ENCODE data around the gene CRTC1. TPM values are rescaled to one million over a fixed set of nuclear protein-coding genes. Genes with fewer than 3 reads are reported as not detected.

CRTC1 gene
- total RNA-seq, 1 experiment from 2014 or later, result 18.1 TPM

GRCh38 chr19:18737954-18738351, 54.5 kb downstream of the CRTC1 start:
- H3K36me3 ChIP-seq (ENCODE audit: insufficient read depth, low read length, poor library complexity, severe bottlenecking), result no peaks in the 10 kb centered on the region
- no peak overlapping the region for H3K27ac ChIP-seq (ENCODE audit: low read depth, low read length, poor library complexity, severe bottlenecking)
- no TSS peak for BruUV-seq (replicated peaks)
- no peaks in the 10 kb centered on the region for H3K9me3 ChIP-seq (ENCODE audit: low read depth, low read length, poor library complexity, severe bottlenecking)
- H3K27me3 ChIP-seq (replicated peaks; ENCODE audit: insufficient read depth, low read depth, low read length, poor library complexity), result no peaks in the 10 kb centered on the region
- CTCF ChIA-PET, result no interaction called here
- intact Hi-C loops (cut with micrococcal nuclease; ENCODE audit: unreplicated experiment), result no loop called here
- TF ChIP-seq EZH2 (IDR thresholded peaks at IDR 0.05; ENCODE audit: borderline replicate concordance, low read depth, low read length, poor library complexity, severe bottlenecking) (no peak), CTCF (conservative IDR thresholded peaks at IDR 0.05; ENCODE audit: low read depth, low read length) (no peak)
- DNase-seq (ENCODE audit: low spot score), result no peak
- peaks cover 34% of the 10 kb centered on the region for H3K4me1 ChIP-seq (ENCODE audit: insufficient read depth, low read length, poor library complexity, severe bottlenecking)
- POLR2A ChIA-PET (ENCODE audit: low non-redundant PET), result no interaction called here
- no peak overlapping the region for H3K4me3 ChIP-seq (ENCODE audit: low read depth, low read length, poor library complexity, severe bottlenecking)

GRCh38 chr19:18738961-18739690, 55.6 kb downstream of the CRTC1 start:
- H3K27me3 ChIP-seq (replicated peaks; ENCODE audit: insufficient read depth, low read depth, low read length, poor library complexity), result no peaks in the 10 kb centered on the region
- BruUV-seq (replicated peaks), result no TSS peak
- intact Hi-C loops (cut with micrococcal nuclease; ENCODE audit: unreplicated experiment), result no loop called here
- TF ChIP-seq EZH2 (IDR thresholded peaks at IDR 0.05; ENCODE audit: borderline replicate concordance, low read depth, low read length, poor library complexity, severe bottlenecking), result no peak
- no peak for TF ChIP-seq CTCF (conservative IDR thresholded peaks at IDR 0.05; ENCODE audit: low read depth, low read length)
- ChIA-PET CTCF (interaction anchor here (0.6 kb wide), 1 partner anchor 149 kb away, joined by 6 read pairs; no protein-coding TSS in a partner anchor), POLR2A (ENCODE audit: low non-redundant PET) (no interaction called here)
- H3K36me3 ChIP-seq (ENCODE audit: insufficient read depth, low read length, poor library complexity, severe bottlenecking), result no peaks in the 10 kb centered on the region
- H3K9me3 ChIP-seq (ENCODE audit: low read depth, low read length, poor library complexity, severe bottlenecking), result no peaks in the 10 kb centered on the region
- no peak overlapping the region for H3K4me3 ChIP-seq (ENCODE audit: low read depth, low read length, poor library complexity, severe bottlenecking)
- DNase-seq (ENCODE audit: low spot score), result no peak
- no peak overlapping the region for H3K27ac ChIP-seq (ENCODE audit: low read depth, low read length, poor library complexity, severe bottlenecking)
- H3K4me1 ChIP-seq (ENCODE audit: insufficient read depth, low read length, poor library complexity, severe bottlenecking), result peaks cover 22% of the 10 kb centered on the region

GRCh38 chr19:18741124-18742121, 57.9 kb downstream of the CRTC1 start:
- ChIA-PET POLR2A (ENCODE audit: low non-redundant PET) (no interaction called here), CTCF (no interaction called here)
- peaks cover 11% of the 10 kb centered on the region for H3K4me1 ChIP-seq (ENCODE audit: insufficient read depth, low read length, poor library complexity, severe bottlenecking)
- no TSS peak for BruUV-seq (replicated peaks)
- DNase-seq (ENCODE audit: low spot score), result no peak
- no peaks in the 10 kb centered on the region for H3K36me3 ChIP-seq (ENCODE audit: insufficient read depth, low read length, poor library complexity, severe bottlenecking)
- H3K27me3 ChIP-seq (replicated peaks; ENCODE audit: insufficient read depth, low read depth, low read length, poor library complexity), result no peaks in the 10 kb centered on the region
- no peaks in the 10 kb centered on the region for H3K9me3 ChIP-seq (ENCODE audit: low read depth, low read length, poor library complexity, severe bottlenecking)
- no peak overlapping the region for H3K4me3 ChIP-seq (ENCODE audit: low read depth, low read length, poor library complexity, severe bottlenecking)
- intact Hi-C loops (cut with micrococcal nuclease; ENCODE audit: unreplicated experiment), result no loop called here
- TF ChIP-seq EZH2 (IDR thresholded peaks at IDR 0.05; ENCODE audit: borderline replicate concordance, low read depth, low read length, poor library complexity, severe bottlenecking) (no peak), CTCF (conservative IDR thresholded peaks at IDR 0.05; ENCODE audit: low read depth, low read length) (no peak)
- H3K27ac ChIP-seq (ENCODE audit: low read depth, low read length, poor library complexity, severe bottlenecking), result no peak overlapping the region
